Epidermal melanocyte (primary cell): ENCODE results near the gene GRIN1.
"Not testable (repeated sequence)": the region's sequence is repeated elsewhere in the genome, so short reads cannot be mapped to it uniquely, and the experiment has no call there.

Source experiments
- DNase-seq: peaks from one replicate; pipeline ENCODE4 v3.0.0; 2011; ENCODE audit warnings: low spot score; ENCODE audit not compliant: insufficient read length

The GRIN1 gene

GRCh38 chr9:137111788-137112563, 27.0 kb upstream of the GRIN1 start:
- DNase-seq, result no peak

GRCh38 chr9:137112564-137113384, 26.2 kb upstream of the GRIN1 start:
- DNase-seq, result no peak

- peak; percentile 65 for DNase-seq
Measured at GRCh38 chr9:137113385-137114159, 25.4 kb upstream of the GRIN1 start.

- no peak for DNase-seq
Measured at GRCh38 chr9:137114220-137114612, 24.7 kb upstream of the GRIN1 start.

GRCh38 chr9:137114613-137115393, 24.2 kb upstream of the GRIN1 start, which contains the start of gene DPP7:
Gene DPP7, minus strand, starts transcription at chr9:137114733. Its CDS starts 20 bp downstream, at chr9:137114713.
- DNase-seq, result peak; percentile 89

GRCh38 chr9:137115394-137116026, 23.4 kb upstream of the GRIN1 start:
- no peak for DNase-seq

- DNase-seq, result no peak
Measured at GRCh38 chr9:137116027-137116507, 22.9 kb upstream of the GRIN1 start.

- no peak for DNase-seq
Measured at GRCh38 chr9:137116728-137117127, 22.2 kb upstream of the GRIN1 start.

GRCh38 chr9:137117269-137117731, 21.7 kb upstream of the GRIN1 start:
- DNase-seq, result no peak

- not testable (repeated sequence) for DNase-seq
Measured at GRCh38 chr9:137118092-137118603, 20.8 kb upstream of the GRIN1 start.

GRCh38 chr9:137121927-137122795, 16.8 kb upstream of the GRIN1 start:
- not testable (repeated sequence) for DNase-seq

- not testable (repeated sequence) for DNase-seq
Measured at GRCh38 chr9:137122796-137123467, 16.0 kb upstream of the GRIN1 start.

- DNase-seq, result no peak
Measured at GRCh38 chr9:137123468-137123837, 15.5 kb upstream of the GRIN1 start.

GRCh38 chr9:137123952-137124462, 14.9 kb upstream of the GRIN1 start:
- not testable (repeated sequence) for DNase-seq

GRCh38 chr9:137126786-137127185, 12.2 kb upstream of the GRIN1 start:
- DNase-seq, result no peak

- DNase-seq, result no peak
Measured at GRCh38 chr9:137127301-137128157, 11.4 kb upstream of the GRIN1 start.

GRCh38 chr9:137128158-137128861, 10.6 kb upstream of the GRIN1 start:
- DNase-seq, result no peak
